SKM-1 (cell line): ENCODE results near the gene SLC4A11.

Experiments
- DNase-seq: peaks from one replicate; lab custom pipeline; 2025; ENCODE audit not compliant: unreplicated experiment; lab: John Stamatoyannopoulos, UW

SLC4A11 gene

GRCh38 chr20:3246682-3247081 is 7.7 kb upstream of the SLC4A11 start:
- DNase-seq = no peak

- no peak for DNase-seq
These were observed 6.7 kb upstream of the SLC4A11 start for GRCh38 chr20:3245711-3246110.

DNA sequence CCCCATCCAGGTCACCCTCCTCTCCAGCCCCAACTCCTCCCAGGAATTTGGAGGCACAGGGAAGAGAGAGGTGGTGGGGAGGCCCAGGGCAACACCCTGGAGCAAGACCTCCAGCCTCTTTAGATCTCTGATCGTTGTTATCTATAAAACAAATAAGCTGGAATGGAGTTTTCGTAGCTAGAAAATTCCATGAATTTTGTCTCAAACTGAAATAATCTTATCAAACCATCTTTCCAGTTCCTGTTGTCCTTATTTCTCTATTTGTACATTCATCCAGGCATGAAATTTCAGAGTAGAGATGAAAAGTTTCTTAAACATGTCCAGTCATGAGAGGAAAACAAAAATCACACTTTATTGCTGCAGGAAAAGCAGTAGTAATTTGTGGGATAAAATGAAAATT is 6.2 kb upstream of the SLC4A11 start:
- no peak for DNase-seq

DNA sequence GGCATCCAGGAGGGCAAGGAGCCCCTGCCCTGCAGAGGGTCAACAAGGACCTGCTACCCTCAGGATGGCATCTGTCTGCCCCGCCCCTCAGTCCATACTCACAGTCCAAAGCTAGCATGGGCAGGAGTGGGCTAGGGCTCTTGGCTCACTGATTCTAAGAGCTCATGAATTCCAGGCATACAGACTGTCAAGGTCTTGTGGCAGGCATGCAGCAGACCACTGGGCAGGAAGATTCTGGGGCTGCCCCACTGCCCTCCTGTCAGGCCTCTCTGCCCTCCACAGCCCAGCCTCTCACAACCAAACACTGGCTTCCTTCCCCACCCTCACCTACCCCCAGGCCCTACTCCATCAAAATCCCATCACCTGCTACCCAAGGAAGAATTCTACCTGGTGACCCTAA is 5.6 kb upstream of the SLC4A11 start:
- DNase-seq = no peak

DNA sequence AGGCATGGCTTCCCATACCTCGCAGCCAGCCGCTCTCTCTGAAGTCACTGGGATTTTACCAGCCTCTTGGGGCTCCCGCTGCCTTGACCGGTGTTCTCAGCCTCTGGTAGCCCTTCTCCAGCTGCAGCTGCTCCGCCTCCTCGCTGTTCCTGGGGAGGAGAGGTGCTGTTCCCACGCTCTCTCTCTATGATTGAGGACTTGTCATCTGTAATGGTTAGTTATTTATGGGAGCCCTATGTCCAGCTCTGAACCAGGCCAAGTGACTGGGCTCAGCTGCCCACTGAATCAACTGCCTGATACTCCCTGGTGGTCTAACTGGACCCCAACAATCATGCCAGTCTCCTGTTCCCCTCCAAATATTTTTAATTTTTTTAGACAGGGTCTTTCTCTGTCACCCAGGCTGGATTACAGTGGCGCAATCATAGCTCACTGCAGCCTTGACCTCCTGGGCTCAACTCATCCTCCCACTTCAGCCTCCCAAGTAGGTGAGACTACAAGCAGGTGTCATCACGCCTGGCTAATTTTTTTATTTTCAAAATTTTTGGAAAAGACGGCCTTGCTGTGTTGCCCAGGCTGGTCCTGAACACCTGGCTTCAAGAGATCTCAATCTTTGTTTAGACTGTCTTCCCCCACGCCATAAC is 4.8 kb upstream of the SLC4A11 start:
- DNase-seq = no peak

DNA sequence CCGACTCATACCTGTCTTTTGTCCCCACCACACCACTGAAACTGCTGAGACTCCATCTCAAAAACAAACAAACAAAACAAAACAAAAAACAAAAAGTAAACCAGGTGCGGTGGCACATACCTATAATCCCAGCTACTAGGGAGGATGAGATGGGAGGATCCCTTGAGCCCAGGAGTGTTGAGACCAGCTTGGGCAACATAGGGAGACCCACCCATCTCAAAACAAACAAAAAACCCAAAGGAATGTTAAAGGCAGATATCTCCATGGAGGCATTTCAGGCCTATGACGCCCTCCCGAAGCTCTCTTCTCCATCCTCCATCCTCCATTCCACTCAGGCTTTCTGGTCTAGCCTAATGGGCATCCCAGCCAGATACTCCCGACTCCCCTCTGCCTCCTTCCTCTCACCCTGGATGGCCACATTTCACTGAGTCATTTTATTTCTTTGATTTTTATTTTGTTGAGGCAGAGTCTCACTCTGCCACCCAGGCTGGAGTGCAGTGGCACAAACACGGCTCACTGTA is 3.2 kb upstream of the SLC4A11 start:
- DNase-seq = no peak

GRCh38 chr20:3240776-3241363 is 1.9 kb upstream of the SLC4A11 start:
- no peak for DNase-seq

- DNase-seq = no peak
These were observed 1.1 kb upstream of the SLC4A11 start for GRCh38 chr20:3239867-3240775.

- no peak for DNase-seq
These were observed 369 bp downstream of the SLC4A11 start for GRCh38 chr20:3238616-3239025.

DNA sequence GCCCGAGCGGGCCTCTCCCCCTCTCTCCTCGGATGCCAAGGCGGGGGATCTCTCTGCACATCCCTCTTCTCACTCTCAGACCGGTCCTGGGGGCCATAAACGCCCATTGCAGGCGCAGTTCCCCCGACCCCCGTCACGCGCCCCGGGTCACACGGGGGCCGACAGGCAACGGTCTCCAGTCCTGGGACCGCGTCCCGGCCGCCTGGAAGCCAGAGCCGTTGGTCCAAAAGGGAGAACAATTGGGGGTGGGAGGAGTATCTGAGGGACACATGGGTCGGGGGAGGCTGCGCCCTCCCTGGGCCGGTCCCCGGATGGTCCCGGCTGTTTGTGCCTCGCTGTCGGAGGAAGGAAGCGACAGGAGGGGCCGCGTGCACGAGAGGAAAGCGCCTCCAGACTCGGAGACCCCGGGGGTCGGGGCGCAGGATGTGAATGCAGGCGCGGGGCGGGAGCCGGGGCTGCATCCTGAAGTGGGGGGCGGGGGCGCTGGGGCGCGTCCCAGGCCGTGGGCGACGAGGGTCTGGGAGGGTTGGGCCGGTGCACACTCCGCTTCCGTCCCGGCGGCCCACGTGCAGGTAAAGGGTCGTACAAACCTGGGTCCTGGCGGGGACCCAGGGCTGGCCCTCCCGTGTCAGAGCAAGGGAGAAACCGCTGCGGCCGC is 903 bp downstream of the SLC4A11 start:
- DNase-seq = no peak

DNA sequence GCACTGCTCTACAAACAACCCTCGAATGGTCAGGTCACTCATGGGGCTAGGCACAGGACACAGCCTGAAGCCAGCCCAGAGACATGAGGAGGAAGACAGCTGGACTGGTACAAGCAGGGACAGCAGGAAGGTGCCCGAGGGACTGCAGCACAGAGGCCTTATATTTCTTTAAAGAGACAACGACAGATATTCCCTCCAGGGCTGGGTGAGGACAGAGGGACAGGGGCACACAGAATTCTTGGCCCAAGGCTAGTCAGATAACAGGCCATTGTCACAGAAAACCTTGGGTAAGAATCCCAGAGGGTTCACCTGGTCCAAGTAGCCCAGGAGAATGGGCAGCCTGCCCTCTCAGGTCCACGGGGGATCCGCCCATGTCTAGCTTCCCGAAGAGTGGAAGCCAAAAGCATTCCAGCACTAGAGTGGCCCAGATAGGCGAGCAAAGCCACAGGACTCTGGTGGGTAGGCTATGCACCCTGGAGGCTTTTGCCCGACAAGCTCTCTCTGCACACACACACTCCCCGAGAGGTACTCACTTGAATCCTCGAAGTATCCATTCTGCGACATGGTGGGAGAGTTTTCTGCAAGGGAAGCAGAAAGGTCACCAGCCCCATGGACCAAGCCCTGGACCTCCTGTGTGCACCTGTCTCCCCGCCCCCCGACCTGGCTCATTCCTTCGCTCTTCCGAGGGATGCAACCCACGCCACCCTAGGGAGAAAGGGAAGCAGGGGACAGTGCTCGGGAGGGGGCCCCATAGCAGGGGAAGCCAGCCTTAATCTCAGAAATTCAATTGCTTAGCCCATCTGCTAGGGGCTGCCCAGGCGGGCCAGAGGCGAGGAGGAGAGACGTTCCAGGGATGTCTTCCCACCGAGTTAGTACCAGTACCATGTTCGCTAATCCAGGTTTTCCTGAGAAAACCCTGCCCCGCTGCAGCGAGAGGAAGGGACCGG is 1.7 kb downstream of the SLC4A11 start:
- no peak for DNase-seq

GRCh38 chr20:3235666-3236324 is 3.2 kb downstream of the SLC4A11 start:
- no peak for DNase-seq

DNA sequence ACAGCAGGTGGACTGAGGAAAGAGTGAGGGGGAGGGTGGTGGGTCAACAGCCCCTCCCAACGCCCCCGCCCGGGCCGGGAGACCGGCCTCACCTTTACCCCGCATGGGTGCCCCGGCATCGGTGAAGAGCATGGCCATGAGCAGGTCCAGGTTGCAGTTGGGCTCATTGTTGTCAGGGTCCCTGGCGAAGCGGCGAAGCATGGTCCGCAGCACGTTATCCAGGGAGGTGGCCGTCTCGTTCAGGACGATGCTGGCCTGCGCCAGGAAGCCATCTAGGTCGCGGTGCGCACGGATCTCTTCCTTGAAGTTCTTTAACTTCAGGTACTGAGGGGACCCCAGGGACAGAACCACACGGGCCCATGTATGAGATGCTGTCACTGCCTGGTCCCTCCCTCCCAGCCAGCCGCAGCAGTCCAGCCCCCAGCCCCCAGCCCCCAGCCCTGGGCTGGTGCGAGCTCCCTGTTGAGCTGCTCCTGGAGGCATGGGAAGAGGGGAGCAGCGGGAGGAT is 4.9 kb downstream of the SLC4A11 start:
- DNase-seq = no peak

DNA sequence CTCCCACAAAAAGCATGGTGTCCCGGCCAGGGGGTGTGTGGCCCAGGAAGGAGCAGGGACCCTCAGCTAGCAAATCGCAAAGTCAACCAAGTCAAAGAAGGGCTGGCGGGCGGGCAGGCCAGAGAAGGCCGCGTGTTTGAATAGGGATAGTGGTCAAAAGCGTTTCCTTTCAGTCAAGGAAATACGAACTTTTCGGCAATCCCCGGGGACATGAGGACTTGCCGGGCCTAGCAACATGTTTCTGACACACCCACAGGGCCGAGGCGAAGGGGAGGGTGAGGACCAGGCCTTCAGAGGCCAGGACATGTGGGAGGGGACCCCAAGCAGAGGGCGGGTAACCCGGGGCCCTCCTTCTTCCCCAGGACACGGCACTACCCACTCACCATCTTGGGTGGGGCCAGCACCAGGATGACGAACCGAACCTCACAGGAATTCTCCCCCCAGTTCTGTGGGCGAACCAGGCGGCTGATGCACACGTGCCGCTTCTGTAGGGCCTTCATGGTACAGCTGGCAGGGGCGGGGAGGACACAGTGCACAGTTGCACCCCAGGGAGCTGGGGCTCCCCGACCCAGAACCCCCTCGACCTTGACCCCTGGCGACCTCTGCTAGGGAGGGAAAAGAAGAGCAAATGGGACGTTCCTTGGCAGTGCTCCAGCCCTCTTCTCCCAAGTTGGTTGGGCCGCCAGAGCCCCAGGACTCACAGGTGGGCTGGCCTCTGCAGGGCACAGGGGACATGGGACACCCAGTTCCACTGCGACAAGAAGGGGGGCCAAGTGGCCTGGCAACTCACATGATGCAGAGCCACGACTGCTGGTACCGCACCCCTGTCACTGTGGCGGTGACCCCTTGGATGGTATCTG is 5.6 kb downstream of the SLC4A11 start:
- no peak for DNase-seq

DNA sequence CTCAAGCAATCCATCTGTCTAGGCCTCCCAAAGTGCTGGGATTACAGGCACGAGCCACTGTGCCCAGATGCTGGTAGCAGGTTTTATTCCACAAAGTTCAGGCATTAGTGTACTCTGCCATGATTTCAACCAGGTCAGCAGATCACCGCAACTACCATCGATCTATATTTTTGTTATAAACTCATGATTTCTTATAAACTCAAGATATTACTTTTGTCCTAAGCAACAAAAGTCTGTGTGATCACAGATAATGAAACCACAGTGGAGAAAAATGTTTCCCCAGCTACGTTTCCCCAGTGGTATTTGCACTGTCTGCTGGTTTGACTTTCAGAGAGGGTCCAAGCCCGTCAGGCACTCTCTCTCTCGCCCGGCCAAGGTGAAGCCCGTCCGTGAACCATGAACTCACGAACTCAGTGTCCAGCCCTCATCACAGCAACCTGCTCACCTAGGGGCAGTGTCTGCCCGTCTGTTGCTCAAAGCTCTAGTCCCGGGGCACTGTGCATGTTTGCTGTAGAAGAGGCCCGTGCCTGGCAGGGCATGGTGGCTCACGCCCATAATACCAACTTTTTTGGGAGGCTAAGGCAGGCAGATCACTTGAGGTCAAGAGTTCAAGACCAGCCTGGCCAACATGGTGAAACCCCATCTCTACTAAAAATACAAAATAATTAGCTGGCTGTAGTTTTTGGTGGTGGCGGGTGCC is 7.0 kb downstream of the SLC4A11 start:
- DNase-seq = no peak

GRCh38 chr20:3231116-3231515 is 7.9 kb downstream of the SLC4A11 start:
- DNase-seq = no peak

- DNase-seq = no peak
These were observed 9.2 kb downstream of the SLC4A11 start for GRCh38 chr20:3229798-3230197.

DNA sequence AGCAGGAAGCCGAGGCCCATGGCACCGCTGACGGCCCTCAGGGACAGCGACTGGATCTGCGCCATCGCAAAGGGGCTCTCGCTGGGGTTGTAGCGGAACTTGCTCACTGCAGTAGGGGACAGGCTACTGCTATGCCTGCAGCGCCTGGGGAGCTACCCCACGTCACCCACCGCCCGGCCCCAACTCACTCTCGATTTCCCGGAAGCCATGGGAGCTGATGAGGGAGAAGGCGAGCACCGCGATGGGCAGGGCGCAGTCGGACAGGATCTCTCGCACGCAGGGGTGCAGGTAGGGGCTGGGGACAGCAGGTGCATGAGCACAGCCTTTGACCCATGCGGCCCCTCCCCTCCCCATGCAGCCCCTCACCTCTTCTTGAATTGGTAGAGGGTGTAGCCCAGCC is 9.8 kb downstream of the SLC4A11 start:
- DNase-seq = no peak
